GM12801 (cell line): ENCODE data around the gene CLEC4A.

ENCODE experiments used
- TF ChIP-seq, protein P1 (sequence below): IDR thresholded peaks from one replicate; pipeline ENCODE4 v1.5.1; 2011; ENCODE audit warnings: control low read depth; ENCODE audit not compliant: insufficient read length; ENCODE audit errors: extremely low read depth

The CLEC4A gene

DNA sequence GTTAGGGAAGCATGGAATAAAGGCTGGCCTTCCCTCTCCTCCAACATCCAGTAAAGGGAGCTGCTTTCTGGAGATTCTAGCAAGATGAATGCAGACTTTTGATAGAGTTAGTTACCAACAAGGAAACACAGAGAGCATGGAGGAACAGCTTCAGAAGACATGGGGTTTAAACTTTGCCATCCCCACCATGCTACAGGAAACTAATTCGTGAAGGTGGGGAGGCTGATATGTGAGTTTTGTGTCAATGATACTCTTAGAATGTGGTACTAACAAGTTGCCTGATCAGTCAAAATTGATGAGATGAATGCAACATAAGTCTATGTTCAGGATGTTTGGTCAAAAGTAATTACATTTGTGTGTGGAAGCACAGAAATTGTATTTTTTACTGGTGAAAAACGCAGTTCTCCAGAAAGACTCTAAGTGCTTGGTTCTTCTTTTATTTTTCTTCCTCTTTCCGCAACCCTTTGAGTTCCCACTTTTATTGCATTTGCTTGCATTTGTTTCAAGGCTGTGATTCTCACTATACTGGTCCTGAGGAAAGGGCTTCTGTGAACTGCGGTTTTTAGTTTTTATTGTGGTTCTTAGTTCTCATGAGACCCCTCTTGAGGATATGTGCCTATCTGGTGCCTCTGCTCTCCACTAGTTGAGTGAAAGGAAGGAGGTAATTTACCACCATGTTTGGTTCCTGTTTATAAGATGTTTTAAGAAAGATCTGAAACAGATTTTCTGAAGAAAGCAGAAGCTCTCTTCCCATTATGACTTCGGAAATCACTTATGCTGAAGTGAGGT, at the start of gene CLEC4A:
Gene CLEC4A, plus strand, starts transcription at position 494 of the 789 bp plus-strand sequence. Its CDS starts 262 bp downstream, at position 756.
- TF ChIP-seq, protein P1, sequence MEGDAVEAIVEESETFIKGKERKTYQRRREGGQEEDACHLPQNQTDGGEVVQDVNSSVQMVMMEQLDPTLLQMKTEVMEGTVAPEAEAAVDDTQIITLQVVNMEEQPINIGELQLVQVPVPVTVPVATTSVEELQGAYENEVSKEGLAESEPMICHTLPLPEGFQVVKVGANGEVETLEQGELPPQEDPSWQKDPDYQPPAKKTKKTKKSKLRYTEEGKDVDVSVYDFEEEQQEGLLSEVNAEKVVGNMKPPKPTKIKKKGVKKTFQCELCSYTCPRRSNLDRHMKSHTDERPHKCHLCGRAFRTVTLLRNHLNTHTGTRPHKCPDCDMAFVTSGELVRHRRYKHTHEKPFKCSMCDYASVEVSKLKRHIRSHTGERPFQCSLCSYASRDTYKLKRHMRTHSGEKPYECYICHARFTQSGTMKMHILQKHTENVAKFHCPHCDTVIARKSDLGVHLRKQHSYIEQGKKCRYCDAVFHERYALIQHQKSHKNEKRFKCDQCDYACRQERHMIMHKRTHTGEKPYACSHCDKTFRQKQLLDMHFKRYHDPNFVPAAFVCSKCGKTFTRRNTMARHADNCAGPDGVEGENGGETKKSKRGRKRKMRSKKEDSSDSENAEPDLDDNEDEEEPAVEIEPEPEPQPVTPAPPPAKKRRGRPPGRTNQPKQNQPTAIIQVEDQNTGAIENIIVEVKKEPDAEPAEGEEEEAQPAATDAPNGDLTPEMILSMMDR: no peak

GRCh38 chr12:8075935-8076334, 47.5 kb upstream of the CLEC4A start:
- TF ChIP-seq, protein P1: no peak

DNA sequence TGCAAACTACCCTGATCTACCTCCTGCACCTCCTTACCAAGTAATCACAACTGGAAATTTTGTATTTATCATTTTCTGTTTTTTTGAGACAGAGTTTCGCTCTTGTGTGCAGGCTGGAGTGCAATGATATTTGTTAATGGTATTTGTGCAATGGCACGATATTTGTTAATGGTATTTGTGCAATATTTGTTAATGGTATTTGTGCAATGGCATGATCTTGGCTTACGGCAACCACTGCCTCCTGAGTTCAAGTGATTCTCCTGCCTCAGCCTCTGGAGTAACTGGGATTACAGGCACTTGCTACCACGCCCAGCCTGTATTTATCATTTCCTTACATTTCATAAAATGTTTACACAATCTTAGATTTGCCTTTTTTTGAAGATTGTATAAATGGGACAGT, 47.1 kb upstream of the CLEC4A start:
- TF ChIP-seq, protein P1: no peak

DNA sequence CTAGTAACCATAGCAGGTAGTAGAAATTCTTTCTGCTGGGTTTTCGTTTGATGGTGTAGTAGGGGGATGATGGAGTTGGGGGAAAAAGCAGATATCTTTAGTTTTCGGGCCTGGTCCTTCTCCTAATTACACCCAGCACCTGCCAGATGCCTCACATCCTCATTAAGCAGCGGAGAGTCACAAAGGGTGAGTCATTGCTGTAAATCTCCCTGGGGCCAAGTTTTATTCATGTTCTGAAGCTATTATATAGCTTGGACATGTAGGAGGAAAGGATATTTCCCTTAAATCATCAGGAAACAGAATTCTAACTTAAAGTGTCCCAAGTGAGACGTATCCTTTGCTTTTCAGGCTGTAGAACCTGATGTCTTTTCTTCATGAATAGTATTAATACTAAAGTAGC, 46.2 kb upstream of the CLEC4A start:
- TF ChIP-seq, protein P1: no peak

DNA sequence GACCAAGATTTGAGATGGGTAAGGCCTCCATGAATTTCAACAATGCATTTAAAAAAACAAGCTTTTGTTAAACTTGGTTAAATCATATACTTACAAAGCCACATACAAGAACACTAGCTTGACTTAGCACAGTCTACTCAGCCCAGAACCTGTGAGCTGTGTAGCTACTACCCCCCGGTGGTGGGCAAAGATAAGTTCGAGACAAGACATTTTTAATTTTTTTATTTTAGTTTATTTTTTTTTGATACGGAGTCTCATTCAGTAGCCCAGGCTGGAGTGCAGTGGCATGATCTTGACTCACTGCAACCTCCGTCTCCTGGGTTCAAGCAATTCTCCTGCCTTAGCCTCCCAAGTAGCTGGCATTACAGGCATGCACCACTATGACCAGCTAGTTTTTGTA, 45.0 kb upstream of the CLEC4A start:
- TF ChIP-seq, protein P1: no peak

DNA sequence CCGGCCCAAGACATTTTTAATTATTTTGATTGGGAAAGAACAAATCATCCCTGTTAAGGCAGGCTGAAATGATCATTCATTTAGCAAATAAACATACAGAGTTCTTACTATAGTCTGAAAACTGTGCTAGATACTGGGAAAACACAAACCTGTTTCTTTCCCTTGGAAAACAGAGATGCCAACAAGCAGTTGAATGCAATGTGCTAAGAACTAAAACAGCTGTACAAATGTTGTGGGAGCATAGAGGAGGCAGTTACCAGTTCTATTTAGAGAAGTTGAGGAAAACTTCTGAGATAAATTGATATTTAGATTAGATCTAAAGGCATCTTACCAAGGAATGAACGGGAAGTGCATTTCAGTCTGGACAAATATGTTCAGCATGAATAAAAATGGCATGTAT, 44.5 kb upstream of the CLEC4A start:
- TF ChIP-seq, protein P1: no peak

- TF ChIP-seq, protein P1: no peak
These were observed 43.3 kb upstream of the CLEC4A start for GRCh38 chr12:8080120-8080519.
